ENCODE data around the gene TRPV5. TPM values are rescaled to one million over a fixed set of nuclear protein-coding genes. Genes with fewer than 3 reads are reported as not detected.

TRPV5 gene
- total and polyA plus RNA-seq, 4 donors, result under 0.01 to 0.23 TPM; not detected in 2

GRCh38 chr7:142862786-142863400, 70.7 kb downstream of the TRPV5 start:
- Histone ChIP-seq H3K27ac (ENCODE audit: low read depth in 1 of 2, low read length in 2 of 2) (no peak overlapping the region), H3K27me3 (ENCODE audit: control insufficient read depth in 4 of 4, insufficient read depth in 4 of 4, low read length in 3 of 4) (no peaks in the 10 kb centered on the region), H3K4me1 (ENCODE audit: control insufficient read depth in 4 of 4, insufficient read depth in 4 of 4, low read length in 3 of 4) (no peaks in the 10 kb centered on the region), H3K36me3 (ENCODE audit: control insufficient read depth in 4 of 4, insufficient read depth in 3 of 4, low read depth in 1 of 4, low read length in 3 of 4) (peaks cover 0 to 2% (median 0%) of the 10 kb centered on the region in 4 donors), H3K4me3 (ENCODE audit: low read depth in 1 of 3, low read length in 3 of 3) (no peak overlapping the region), H3K9ac (ENCODE audit: low read depth in 1 of 2, low read length in 2 of 2) (no peak overlapping the region), H3K9me3 (ENCODE audit: control insufficient read depth in 4 of 4, low read length in 3 of 4) (no peaks in the 10 kb centered on the region)
- no peak for DNase-seq (ENCODE audit: low spot score)
- WGBS, result 87% methylated on average over 7 of the region's 7 CpGs
- no peak for TF ChIP-seq JUND (IDR thresholded peaks at IDR 0.05)
- TF ChIP-seq HNF4A (conservative IDR thresholded peaks at IDR 0.05), result no peak
- no peak for TF ChIP-seq FOXA2 (IDR thresholded peaks at IDR 0.05)
- no peak for TF ChIP-seq EGR1 (IDR thresholded peaks at IDR 0.05; ENCODE audit: low read depth in 2 of 2)
- TF ChIP-seq, protein P1, sequence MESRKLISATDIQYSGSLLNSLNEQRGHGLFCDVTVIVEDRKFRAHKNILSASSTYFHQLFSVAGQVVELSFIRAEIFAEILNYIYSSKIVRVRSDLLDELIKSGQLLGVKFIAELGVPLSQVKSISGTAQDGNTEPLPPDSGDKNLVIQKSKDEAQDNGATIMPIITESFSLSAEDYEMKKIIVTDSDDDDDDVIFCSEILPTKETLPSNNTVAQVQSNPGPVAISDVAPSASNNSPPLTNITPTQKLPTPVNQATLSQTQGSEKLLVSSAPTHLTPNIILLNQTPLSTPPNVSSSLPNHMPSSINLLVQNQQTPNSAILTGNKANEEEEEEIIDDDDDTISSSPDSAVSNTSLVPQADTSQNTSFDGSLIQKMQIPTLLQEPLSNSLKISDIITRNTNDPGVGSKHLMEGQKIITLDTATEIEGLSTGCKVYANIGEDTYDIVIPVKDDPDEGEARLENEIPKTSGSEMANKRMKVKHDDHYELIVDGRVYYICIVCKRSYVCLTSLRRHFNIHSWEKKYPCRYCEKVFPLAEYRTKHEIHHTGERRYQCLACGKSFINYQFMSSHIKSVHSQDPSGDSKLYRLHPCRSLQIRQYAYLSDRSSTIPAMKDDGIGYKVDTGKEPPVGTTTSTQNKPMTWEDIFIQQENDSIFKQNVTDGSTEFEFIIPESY (IDR thresholded peaks at IDR 0.05), result no peak
- no peak for TF ChIP-seq TAF1 (conservative IDR thresholded peaks at IDR 0.05)
- no peak for TF ChIP-seq MAX (IDR thresholded peaks at IDR 0.05)
- TF ChIP-seq FOXA1 (IDR thresholded peaks at IDR 0.05), result no peak
- TF ChIP-seq RAD21 (IDR thresholded peaks at IDR 0.05), result no peak
- no peak for TF ChIP-seq NR2F2 (IDR thresholded peaks at IDR 0.05)

DNA sequence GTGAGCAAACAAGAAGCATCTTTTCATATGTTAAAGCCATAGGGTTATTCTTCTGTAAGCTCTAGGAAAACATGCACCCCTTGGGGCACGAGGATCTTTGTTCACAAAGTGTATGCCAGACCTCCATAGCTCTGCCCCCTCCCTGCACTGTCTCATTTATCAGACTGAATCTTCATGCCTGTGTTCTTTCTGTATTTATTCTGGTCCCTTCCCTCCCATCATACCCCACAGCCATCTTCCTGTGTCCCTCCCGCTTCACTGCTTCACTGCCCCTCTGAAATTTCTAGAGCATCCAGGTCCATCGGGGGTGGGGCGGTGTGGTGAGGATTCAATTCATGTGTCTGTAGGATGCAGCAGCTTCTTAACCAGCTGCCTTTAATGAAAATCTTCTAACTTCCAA, 71.2 kb downstream of the TRPV5 start:
- no peak overlapping the region for H3K27ac ChIP-seq (ENCODE audit: low read depth in 1 of 2, low read length in 2 of 2)
- no peaks in the 10 kb centered on the region for H3K27me3 ChIP-seq (ENCODE audit: control insufficient read depth in 4 of 4, insufficient read depth in 4 of 4, low read length in 3 of 4)
- no peak for DNase-seq (ENCODE audit: low spot score)
- no peak overlapping the region for H3K4me3 ChIP-seq (ENCODE audit: low read depth in 1 of 3, low read length in 3 of 3)
- TF ChIP-seq RAD21 (IDR thresholded peaks at IDR 0.05), result no peak
- TF ChIP-seq MAX (IDR thresholded peaks at IDR 0.05), result no peak
- TF ChIP-seq, protein P2, sequence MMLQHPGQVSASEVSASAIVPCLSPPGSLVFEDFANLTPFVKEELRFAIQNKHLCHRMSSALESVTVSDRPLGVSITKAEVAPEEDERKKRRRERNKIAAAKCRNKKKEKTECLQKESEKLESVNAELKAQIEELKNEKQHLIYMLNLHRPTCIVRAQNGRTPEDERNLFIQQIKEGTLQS (IDR thresholded peaks at IDR 0.05), result no peak
- TF ChIP-seq GABPA (IDR thresholded peaks at IDR 0.05 in 1 of 2, conservative IDR thresholded peaks at IDR 0.05 in 1 of 2), result no peak
- TF ChIP-seq FOXA2 (IDR thresholded peaks at IDR 0.05), result no peak
- TF ChIP-seq FOXA1 (IDR thresholded peaks at IDR 0.05), result no peak
- no peak for TF ChIP-seq JUND (IDR thresholded peaks at IDR 0.05)
- TF ChIP-seq, protein P3, sequence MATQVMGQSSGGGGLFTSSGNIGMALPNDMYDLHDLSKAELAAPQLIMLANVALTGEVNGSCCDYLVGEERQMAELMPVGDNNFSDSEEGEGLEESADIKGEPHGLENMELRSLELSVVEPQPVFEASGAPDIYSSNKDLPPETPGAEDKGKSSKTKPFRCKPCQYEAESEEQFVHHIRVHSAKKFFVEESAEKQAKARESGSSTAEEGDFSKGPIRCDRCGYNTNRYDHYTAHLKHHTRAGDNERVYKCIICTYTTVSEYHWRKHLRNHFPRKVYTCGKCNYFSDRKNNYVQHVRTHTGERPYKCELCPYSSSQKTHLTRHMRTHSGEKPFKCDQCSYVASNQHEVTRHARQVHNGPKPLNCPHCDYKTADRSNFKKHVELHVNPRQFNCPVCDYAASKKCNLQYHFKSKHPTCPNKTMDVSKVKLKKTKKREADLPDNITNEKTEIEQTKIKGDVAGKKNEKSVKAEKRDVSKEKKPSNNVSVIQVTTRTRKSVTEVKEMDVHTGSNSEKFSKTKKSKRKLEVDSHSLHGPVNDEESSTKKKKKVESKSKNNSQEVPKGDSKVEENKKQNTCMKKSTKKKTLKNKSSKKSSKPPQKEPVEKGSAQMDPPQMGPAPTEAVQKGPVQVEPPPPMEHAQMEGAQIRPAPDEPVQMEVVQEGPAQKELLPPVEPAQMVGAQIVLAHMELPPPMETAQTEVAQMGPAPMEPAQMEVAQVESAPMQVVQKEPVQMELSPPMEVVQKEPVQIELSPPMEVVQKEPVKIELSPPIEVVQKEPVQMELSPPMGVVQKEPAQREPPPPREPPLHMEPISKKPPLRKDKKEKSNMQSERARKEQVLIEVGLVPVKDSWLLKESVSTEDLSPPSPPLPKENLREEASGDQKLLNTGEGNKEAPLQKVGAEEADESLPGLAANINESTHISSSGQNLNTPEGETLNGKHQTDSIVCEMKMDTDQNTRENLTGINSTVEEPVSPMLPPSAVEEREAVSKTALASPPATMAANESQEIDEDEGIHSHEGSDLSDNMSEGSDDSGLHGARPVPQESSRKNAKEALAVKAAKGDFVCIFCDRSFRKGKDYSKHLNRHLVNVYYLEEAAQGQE (IDR thresholded peaks at IDR 0.05), result no peak
- no peak for TF ChIP-seq EGR1 (IDR thresholded peaks at IDR 0.05; ENCODE audit: low read depth in 2 of 2)
- TF ChIP-seq HNF4A (conservative IDR thresholded peaks at IDR 0.05), result no peak
- no peak for TF ChIP-seq HNF4G (IDR thresholded peaks at IDR 0.05)
- no peak for TF ChIP-seq NR2F2 (IDR thresholded peaks at IDR 0.05)
- no peak for TF ChIP-seq TAF1 (conservative IDR thresholded peaks at IDR 0.05)
- TF ChIP-seq CTCF (IDR thresholded peaks at IDR 0.05; ENCODE audit: low read depth, low read length, missing input control), result no peak
- TF ChIP-seq YY1 (IDR thresholded peaks at IDR 0.05), result no peak
- TF ChIP-seq, protein P1 (IDR thresholded peaks at IDR 0.05), result no peak
- TF ChIP-seq SP1 (IDR thresholded peaks at IDR 0.05), result no peak
- peaks cover 0 to 2% (median 0%) of the 10 kb centered on the region in 4 donors for H3K36me3 ChIP-seq (ENCODE audit: control insufficient read depth in 4 of 4, insufficient read depth in 3 of 4, low read depth in 1 of 4, low read length in 3 of 4)
- no peaks in the 10 kb centered on the region for H3K4me1 ChIP-seq (ENCODE audit: control insufficient read depth in 4 of 4, insufficient read depth in 4 of 4, low read length in 3 of 4)
- H3K9me3 ChIP-seq (ENCODE audit: control insufficient read depth in 4 of 4, low read length in 3 of 4), result no peaks in the 10 kb centered on the region
- H3K9ac ChIP-seq (ENCODE audit: low read depth in 1 of 2, low read length in 2 of 2), result no peak overlapping the region
- 96% methylated on average over 4 of the region's 4 CpGs for WGBS

All from liver (tissue), 9 donors.